NCI-H748 treated with DMSO at 0.1 percent for 48 hours (cell line): ENCODE measurements around the gene WDPCP.
"Not testable (repeated sequence)": the region's sequence is repeated elsewhere in the genome, so short reads cannot be mapped to it uniquely, and the experiment has no call there.

ENCODE experiments used
- DNase-seq: peaks from one replicate; lab custom pipeline; 2025; lab: John Stamatoyannopoulos, UW

WDPCP gene, protein sequence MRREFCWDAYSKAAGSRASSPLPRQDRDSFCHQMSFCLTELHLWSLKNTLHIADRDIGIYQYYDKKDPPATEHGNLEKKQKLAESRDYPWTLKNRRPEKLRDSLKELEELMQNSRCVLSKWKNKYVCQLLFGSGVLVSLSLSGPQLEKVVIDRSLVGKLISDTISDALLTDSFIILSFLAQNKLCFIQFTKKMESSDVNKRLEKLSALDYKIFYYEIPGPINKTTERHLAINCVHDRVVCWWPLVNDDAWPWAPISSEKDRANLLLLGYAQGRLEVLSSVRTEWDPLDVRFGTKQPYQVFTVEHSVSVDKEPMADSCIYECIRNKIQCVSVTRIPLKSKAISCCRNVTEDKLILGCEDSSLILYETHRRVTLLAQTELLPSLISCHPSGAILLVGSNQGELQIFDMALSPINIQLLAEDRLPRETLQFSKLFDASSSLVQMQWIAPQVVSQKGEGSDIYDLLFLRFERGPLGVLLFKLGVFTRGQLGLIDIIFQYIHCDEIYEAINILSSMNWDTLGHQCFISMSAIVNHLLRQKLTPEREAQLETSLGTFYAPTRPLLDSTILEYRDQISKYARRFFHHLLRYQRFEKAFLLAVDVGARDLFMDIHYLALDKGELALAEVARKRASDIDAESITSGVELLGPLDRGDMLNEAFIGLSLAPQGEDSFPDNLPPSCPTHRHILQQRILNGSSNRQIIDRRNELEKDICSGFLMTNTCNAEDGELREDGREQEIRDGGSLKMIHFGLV

DNA sequence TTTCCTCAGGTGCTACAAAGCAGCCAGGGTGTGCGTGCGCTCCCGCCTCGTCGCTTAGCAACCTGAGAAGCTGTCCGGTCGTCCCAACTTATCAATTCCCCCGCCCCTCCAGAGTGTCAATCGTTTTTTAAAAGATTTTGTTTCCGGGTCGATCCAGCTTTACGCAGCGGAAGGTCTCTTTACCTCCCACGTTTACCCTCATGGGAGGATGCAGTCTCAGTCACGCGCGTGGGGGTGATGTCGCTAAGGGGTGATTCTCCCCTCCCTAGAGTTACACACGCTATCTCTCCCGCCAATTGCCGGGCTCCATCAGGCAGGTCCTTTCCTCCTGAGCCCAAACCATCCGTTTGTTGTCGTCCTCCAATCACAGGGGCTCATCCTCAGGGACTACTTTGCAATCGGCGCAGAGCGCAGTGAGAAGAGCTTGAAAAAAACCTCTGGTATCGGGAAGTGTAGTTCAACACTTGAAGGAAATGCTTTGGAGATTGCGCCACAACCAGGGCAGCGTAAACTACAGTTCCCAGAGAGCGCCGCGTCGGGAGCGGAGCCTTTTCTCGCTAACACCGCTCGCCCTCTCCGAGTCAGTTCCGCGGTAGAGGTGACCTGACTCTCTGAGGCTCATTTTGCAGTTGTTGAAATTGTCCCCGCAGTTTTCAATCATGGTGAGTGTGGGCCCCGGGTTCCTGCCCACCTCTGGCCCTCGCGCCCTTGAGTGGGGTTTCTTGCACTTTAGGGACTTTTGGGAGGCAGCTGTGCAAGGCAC is at the start of gene WDPCP, which contains the start of gene MDH1:
Gene WDPCP, minus strand, starts transcription at position 93 of the 763 bp plus-strand sequence. CDS start 206 bp downstream, outside the sequence.
Gene MDH1, plus strand, starts transcription at position 579 of the 763 bp plus-strand sequence. Its CDS starts 81 bp downstream, at position 660.
- peak; percentile 89 for DNase-seq

DNA sequence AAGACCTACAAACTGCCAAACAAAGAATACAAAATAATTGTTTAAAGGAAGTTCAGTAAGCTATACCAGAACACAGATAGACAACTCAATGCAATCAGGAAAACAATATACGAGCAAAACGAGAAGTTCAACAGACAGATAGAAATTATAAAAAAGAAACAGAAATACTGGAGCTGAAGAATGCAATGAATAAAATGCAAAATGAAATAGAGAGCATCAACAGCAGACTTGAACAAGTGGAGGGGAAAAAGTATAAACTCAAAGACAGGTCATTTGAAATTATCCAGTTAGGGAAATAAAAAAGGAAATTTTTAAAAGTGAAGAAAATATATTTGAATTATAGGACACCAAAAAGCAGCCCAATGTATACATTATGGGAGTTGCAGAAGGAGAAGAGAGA is 44.1 kb upstream of the WDPCP start:
- DNase-seq = no peak

DNA sequence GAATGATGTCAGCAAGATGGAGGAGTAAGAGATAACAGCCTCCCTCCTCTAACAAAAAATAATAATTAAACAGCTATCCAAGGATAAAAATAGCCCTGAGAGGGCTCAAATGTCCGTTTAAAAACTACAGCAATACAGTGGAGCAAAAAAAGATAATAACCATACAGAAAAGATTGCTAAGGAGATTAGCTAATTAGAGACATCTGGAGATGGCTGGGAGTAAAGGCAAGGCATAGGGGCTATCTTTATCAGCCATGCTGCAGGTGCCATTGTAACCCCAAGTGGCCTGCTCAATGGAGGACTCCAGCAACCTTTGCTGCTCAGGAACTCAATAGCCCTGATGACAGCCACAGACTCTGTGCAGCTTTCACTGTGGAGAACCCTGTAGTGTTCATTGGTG is 43.2 kb upstream of the WDPCP start:
- DNase-seq = no peak

DNA sequence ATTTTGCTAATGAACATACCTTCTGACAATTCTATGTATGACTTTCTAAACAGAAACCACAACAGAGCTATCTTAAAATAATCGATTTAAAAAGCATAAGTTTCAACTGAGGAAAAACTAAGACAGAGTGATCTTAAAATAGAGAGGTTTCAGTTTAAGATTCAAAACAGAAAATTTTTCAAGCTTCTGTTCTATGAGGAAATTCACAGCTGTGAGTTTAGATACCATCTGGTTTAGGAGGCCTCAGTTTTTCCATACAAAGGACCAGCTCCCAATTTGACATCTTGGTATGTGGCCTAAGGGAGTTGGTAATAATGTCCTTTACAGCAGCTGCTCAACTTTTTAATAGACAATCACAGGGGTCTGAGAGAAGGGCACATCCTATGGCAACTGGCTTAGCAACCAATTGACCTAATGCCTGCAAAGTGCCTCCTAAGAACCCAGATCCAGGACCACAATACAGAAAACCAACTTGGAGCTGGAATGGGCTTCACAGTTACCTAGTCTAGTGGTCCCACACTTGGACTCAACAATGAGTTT is 40.2 kb upstream of the WDPCP start:
- DNase-seq = no peak

DNA sequence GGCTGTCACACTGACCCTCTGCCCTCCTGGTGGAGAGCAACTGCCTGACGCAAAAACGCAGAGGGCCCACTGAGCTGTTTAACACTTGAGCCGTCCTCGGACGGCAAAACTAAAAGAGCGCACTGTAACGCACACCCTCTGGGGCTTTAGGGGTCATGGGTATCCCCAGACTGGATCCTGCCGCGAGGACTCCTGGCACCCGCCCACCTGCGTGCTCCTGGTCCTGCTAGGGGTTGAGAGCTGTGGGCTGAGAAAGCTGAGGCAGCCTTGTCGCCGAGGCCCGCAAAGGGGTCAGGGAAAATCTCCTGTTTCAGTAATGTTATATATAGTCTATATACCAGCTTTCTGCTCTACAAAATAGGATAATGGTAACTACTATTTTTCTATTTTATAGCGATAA is 39.6 kb upstream of the WDPCP start:
- no peak for DNase-seq

DNA sequence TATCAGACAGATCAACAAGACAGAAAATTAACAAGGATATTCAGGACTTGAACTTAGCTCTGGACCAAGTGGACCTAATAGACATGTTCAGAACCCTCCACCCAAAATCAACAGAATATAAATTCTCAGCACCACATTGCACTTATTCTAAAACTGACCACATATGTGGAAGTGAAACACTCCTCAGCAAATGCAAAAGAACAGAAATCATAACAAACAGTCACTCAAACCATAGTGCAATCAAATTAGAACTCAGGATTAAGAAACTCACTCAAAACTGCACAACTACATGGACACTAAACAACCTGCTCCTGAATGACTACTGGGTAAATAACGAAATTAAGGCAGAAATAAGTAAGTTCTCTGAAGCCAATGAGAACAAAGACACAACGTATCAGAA is 35.5 kb upstream of the WDPCP start:
- DNase-seq = not testable (repeated sequence)

DNA sequence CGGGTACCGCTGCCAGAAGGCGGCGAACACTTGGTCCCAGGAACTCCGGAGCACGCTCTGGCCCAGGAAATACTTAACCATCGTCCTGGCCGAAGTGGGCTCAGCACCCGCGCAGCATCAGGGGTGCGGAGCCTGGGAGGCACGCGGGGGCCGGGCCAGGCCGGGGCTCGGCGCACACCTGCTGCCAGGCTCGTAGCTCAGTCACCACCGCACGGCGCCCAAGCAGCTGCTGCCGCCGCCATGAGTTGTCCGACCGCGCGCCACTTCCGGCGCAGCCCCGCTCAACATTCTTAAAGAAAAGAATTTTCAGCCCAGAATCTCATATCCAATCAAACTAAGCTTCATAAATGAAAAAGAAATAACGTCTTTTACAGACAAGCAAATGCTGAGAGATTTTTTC is 34.5 kb upstream of the WDPCP start:
- no peak for DNase-seq

DNA sequence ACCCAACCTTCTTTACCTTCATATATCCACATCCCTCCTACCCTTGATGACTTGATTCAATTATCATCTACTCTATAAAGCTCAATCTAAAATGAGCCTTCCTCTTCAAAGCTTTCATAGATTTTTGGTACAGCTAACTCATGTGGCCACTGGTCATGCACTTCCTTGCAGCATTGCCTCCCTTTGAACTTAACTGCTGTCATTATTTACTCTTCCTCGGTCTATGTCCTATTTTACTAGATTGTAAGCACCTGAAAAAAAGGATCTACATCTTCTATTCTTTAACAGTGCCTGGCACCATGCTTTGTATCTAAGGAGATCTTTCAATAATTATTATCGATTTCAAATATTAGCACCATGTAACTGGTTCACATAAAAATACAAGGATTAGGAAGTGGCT is 31.1 kb upstream of the WDPCP start:
- DNase-seq = no peak

DNA sequence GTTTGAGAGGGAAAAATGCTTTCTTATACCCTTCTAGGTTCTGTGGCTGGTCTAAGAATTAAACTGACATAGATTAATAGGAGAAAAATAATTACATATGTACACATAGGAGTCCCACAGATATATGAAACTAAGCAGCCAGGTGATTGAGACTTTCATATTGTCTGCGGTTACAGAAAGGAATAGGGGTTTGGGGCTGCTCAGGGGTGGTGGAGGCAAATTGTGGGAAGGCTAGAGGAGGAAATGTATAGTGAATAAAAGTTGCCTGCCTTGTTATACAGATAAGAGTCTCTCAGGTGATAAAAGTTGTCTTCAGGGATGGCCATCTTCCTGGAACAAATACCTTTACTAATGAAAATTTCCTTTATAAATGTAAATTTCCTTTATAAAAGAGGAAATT is 29.1 kb upstream of the WDPCP start:
- DNase-seq = no peak

DNA sequence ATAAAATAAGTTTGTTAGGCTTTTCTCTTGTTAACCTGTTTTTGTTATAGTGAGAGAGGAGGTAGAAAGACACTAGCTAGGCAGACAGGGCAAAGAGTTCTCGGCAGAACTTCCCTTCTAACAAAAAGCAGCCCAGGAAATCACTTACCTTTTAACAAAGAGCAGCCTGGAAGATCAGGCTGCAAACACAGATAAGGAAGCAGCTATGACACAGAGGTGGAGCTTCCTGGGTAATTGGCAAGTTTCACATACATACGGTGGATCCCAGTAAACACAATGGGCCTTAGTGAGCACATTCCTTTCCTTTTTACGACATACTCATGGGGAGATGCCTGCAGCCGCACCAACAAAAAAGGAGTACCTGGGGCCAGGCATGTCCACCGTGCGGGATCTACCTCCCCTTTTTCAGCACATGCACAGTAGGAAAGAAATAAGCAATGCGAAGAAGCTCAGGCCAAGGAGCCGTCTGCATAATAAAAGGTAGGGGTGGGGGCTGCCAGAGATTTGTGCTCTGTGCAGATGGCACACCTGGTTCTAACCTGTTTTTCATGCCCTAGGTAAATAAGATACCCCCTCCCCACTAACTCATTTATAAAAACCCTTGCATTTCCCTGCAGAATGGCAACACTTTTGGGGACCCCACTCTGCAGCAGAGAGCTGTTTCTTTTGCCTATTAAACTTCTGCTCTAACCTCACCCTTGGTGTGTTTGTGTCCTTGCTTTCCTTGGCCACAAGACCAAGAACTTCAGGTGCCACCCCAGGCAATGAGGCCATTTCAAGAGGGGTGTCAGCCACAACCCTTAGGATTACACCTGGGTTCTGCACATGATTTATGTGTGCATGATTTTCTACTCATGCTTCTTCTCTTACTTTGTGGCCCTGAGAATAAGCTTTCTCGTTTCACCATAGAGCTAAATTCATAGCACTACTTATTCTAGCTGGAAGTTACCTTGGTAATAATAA is 27.0 kb upstream of the WDPCP start:
- DNase-seq = no peak

DNA sequence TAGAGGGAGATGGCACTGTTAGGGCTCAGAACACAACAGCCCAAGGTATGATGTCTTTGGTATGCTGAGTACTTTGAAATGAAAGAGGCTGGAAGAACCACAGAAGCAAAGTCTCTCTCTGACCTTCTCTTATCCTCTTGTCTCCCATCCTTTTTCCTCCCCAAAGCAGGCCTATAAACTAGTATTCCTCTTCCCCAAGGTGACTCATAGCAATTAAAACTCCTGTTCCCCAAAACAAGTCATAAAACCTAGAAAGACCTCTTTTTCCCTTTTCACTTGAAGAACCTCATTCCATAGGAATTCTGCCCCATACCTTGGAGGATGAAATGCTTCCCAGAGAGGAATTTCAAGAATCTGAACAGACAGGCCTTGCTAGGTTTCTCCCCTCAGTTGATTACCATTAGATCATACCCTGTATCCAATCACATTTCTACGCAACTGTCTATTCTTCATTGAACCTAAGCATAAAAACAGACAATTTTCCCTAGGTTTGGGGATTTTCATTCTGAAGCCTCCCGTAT is 26.2 kb upstream of the WDPCP start:
- DNase-seq = no peak

DNA sequence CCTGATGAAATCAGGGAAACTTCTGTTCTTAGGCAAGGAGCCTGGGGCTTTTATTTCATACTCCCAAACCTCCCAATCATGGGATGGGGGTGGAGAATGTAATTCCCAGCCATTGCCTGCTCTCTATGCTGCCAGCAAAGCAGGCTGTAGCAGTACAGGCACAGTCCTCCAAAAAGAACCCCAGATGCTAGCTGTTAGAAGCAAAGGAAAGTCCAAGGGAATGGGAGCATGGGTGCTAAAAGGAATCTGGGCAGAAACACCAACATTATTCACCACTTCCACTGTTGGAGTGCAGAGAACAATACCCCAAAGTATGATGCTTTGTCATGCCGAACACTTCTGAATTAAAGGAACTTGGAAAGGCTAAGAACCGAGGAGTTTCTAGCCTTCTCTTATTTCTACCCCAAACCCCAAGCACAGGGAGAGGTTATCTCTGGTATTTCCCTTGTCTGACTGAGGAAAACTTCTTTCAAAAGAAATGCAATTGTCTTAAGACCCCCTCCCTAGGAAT is 25.2 kb upstream of the WDPCP start:
- DNase-seq = no peak

DNA sequence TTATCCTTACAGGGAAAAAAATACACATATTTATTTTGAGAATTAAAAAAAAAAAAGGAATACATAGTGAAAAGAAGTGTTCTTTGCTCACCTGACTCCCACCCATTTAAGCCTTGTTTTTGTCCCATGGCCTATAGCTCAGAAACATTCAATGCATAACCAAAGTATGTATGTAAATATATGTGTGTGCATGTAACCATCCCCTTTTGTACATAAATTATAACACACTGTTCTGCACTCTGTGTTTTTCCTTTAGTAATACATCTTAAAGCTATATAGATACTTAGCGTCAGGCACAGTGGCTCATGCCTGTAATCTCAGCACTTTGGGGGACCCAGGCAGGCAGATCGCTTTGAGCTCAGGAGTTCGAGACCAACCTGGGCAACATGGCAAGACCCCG is 22.2 kb upstream of the WDPCP start:
- DNase-seq = no peak

DNA sequence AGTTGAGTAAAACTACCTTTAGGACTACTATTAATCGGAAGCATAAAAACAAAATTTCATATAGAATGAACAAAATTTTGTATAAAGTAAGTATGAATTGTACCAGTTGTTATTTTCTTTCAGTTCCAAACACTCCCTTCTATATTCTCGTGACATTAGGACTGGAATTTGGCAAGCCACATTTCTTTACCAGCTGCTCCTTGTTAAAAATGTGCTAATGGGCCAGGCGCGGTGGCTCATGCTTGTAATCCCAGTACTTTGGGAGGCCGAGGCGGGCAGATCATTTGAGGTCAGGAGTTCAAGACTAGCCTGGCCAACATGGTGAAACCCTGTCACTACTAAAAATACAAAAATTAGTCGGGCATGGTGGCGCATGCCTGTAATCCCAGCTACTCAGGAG is 20.6 kb upstream of the WDPCP start:
- DNase-seq = not testable (repeated sequence)

DNA sequence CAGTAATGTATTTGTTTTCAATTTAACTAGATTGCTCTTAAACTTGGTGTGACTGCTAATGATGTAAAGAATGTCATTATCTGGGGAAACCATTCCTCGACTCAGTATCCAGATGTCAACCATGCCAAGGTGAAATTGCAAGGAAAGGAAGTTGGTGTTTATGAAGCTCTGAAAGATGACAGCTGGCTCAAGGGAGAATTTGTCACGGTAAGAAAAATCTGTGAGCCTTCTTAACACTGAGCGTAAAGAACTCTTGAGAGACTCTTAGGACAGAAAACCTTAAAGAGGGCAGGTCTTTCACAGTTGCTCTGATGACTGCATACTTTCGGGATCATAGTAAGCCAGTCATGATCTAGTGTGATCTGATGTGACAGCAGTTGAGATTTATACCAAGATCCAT is 16.4 kb upstream of the WDPCP start:
- DNase-seq = no peak

DNA sequence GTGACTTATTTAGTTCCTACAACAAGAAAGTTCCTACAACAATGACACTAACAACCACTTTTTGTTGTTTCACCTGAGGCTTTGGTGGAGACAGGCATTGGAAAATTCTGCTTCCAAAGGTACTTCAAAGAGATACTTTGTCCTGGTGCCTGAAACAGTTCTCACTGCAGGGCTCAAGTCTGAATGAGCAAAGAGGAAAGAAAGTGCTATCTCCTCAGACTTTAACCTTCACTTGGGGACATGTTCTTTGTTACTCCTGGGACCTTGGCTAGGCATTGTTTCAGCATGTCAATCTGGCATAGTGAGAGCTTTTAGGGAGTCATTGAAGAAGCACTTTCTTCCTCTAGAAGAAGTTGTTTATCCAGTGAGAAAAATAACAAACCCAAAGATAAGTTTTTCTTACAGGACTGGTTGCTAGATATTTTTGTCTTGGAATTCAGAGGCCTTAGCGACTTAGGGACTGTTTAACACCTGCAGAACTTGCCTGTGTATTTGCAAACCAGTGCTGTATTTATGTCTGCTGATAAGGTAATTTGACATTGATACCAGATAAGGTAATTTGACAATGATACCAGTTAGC is 12.7 kb upstream of the WDPCP start:
- no peak for DNase-seq

DNA sequence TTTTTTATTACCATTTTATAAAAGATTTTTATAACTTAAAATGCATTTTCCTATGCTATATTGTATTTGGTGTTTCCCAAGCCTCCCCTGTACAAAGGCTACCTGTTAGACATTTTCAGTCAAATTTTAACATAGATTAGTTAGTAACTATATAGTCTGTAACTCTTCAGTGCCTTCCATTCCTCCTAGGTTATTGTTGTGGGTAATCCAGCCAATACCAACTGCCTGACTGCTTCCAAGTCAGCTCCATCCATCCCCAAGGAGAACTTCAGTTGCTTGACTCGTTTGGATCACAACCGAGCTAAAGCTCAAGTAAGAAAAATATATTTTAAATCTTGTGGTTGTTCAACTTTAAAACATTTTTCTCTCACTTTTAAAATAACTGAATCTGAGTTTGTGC is 10.7 kb upstream of the WDPCP start:
- no peak for DNase-seq

DNA sequence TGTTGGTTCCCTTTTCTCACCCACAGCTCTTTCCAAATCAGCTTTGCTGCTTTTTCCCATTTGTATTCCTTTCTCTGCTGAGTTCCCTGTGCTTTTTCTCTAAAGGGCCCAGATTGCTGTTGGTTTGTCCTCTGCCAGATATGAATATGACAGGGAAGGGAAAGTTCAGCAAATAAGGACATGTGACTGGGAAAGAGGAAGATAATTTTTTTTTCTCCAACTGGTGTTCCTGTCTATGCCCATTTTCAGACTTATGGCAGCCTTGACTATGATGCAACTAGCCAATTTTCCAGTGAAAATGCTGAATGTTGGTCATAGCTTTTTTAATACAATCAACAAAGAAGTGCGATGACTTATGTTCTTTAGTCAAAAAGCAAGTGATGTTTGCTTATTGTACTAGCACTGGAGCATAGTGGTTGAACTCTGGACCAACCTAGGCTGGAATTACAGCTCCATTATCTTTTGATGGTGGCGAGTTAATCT is 8.2 kb upstream of the WDPCP start:
- no peak for DNase-seq

DNA sequence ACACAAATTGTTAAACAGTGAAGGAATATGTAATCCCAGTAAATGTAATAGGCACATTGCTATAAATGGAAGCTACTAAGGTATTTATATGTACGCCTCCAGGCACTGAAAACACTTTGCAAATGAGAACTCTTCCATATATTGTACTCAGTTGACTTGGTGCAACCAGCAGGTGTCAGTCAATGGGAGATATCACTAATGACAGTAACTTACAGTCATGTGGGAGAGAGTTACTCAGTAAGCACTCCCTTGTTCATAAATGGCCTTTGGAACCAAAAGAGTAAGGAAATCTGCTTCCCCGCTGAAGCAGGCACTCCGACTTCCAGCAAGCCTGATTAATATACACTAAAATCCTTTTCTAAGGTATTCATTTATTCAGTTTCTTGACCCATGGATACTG is 6.4 kb upstream of the WDPCP start:
- DNase-seq = no peak

DNA sequence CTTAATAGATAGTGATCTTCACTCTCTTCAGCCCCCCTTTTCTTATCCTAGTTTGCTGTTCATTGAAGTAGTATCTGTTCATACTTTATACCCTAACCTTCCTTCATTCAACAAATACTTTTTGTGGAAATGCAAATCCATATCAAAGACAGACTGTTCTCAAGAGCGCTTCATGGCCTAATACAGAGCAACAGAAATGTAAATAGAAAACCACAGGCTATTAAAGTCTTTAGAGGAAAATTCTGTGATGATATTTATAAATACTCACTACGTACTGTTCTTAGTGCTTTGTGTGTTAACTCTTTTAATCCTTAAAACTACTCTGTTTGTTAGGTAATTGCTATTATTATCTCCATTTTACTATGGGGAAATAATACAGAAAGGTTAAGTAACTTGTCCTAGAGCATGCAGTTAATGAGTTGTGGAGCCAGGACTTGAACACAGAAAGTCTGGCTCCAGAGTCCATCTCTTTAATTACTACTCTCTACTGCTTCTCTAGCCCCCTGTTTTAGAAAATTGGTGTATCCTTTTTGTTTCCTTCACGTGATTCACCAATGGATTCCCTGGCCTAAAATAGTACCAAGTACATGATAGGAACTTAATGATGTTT is 3.4 kb upstream of the WDPCP start:
- no peak for DNase-seq
